Retina (tissue), 1 donor: Measurements from ENCODE around the gene ZNF471.

Source experiments
- DNase-seq: peaks from one replicate; pipeline ENCODE4 v3.0.0-alpha.2; 2016

The ZNF471 gene

DNA sequence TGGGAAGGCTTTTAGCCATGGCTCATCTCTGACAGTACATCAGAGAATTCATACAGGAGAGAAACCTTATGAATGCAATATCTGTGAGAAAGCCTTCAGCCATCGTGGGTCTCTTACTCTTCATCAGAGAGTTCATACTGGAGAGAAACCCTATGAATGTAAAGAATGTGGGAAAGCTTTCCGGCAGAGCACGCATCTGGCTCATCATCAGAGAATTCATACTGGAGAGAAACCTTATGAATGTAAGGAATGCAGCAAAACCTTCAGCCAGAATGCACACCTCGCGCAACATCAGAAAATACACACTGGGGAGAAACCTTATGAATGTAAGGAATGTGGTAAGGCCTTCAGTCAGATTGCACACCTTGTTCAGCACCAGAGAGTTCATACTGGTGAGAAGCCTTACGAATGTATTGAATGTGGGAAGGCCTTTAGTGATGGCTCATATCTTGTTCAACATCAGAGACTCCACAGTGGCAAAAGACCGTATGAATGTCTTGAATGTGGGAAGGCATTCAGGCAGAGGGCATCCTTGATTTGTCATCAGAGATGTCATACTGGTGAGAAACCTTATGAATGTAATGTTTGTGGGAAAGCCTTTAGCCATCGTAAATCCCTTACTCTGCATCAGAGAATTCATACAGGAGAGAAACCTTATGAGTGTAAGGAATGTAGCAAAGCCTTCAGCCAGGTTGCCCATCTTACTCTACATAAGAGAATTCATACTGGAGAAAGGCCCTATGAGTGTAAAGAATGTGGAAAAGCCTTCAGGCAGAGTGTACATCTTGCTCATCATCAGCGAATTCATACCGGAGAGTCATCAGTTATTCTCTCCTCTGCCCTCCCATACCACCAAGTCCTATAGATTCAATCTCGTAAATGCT lies 70.3 kb downstream of the ZNF471 start:
- DNase-seq, result no peak
